ENCODE measurements around the gene FAM156A.
"Not testable (repeated sequence)": the region's sequence is repeated elsewhere in the genome, so short reads cannot be mapped to it uniquely, and the experiment has no call there.

Gene FAM156A

DNA sequence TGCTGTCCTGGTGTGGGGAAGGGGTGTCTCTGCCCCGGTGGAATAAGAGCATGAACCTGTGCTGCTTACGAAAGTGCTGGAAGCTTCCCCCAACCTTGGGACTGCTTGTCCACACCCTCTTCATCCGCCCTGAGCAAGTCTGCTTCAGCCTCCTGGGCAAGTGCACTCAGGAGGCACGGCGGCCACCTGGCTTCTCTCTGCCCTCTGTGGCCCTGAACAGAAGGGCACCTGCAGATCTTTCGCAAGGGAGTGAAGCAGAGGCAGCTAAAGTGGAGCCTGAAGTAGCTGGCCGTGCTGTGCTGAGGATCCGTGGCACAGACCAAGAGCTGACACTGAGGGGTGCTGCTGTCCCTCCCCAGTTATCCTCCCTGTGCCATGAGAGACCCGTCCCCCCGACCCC lies 9.6 kb upstream of the FAM156A start:
- H3K27ac ChIP-seq; DNase-seq (ENCODE audit: low read depth, low spot score): not testable (repeated sequence)

DNA sequence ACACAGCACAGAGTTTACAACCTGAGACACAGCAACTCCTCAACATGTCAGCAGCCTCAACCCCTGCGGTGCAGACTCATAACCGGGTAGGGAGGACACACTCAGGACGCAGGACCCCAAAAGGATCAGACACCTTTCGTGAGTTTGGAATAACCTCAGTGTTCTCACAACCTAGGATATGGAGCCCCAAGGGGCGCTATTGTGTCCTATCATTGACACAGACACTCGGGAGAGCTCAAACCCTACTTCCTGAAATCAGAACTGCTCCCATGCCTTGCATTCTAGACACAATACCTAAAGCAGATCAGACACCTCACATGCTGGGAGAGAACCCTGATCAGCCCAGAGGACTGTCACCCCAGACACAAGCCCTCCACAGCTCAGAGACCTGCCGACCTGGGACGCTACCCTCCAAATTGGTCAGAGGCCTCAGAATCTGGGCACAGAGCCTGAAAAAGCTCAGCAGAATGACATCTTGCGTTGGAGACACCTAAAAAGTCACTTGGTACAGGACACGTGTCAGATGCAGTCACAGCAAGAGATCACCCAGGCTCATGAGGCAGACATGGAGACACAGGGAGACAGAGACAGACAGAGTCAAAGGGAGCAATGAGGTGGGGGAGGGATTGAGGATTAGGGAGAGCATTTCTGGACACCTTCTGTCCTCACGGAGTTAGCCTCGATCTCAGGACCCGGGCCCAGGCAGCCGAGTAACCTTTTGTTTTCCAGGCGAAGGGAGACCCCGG lies 8.8 kb upstream of the FAM156A start:
- not testable (repeated sequence) for DNase-seq (ENCODE audit: low read depth, low spot score); H3K27ac ChIP-seq

DNA sequence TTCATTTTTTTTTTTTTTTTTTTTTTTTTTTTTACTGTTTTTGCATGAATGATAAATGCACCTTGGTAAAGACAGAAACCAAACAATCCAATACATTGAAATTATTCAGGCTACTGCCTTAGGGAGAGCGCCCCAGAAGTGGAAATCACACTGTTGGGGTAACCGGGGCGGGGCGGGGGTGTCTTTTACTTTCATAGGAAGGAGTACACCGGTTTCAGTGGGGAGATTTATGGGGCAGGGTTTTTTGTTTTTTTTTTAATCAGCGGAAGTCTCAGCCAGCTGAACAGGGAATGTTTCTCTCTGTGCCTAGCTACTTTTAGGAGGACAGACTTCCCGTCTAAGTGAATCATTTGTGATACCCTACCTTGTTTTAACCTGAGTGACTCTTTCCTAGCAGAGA lies 643 bp upstream of the FAM156A start:
- not testable (repeated sequence) for DNase-seq (ENCODE audit: low read depth, low spot score); H3K27ac ChIP-seq

DNA sequence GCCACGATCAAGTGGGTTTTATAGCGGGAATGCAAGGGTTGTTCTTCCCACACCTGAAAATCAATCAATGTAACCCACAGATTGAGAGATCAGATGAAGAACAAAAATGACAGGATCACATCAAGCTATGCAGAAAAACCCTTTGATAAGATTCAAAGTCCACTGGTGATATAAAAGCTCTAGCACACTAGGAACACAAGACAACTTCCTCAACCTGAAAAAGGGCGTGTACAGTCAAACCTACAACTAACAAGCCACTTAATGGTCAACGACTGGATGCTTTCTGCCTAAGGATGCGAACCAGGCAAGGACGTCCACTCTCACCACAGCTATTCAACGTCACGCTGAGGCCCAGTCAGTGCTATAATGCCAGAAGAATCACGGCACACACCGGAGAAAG lies 8.4 kb downstream of the FAM156A start:
- not testable (repeated sequence) for H3K27ac ChIP-seq; DNase-seq (ENCODE audit: low read depth, low spot score)

GRCh38 chrX:52949325-52949724 lies 9.0 kb downstream of the FAM156A start:
- not testable (repeated sequence) for H3K27ac ChIP-seq; DNase-seq (ENCODE audit: low read depth, low spot score)

- not testable (repeated sequence) for DNase-seq (ENCODE audit: low read depth, low spot score); H3K27ac ChIP-seq
These were observed 10.1 kb downstream of the FAM156A start for GRCh38 chrX:52948265-52948664.

DNA sequence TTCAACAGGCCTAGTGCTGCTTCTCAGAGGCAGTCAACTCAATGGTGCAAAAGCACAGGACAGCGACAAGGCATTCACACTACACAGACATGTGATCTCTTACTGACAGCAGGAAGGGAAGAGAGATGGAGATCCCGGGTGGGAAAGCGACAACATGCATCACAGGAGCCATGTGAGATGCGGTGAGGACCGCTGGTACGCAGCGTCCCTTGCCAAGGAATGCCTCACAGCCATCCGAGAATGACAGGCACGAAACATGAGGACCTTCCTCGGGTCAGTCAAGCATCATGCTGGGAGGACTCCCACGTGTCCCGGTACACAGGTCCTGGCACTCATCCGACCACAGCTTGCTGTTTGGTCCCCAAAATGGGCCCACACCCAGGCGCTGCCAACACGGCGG lies 10.8 kb downstream of the FAM156A start:
- not testable (repeated sequence) for H3K27ac ChIP-seq; DNase-seq (ENCODE audit: low read depth, low spot score)

- not testable (repeated sequence) for DNase-seq (ENCODE audit: low read depth, low spot score)
These were observed 12.4 kb downstream of the FAM156A start for GRCh38 chrX:52945838-52946494.

DNA sequence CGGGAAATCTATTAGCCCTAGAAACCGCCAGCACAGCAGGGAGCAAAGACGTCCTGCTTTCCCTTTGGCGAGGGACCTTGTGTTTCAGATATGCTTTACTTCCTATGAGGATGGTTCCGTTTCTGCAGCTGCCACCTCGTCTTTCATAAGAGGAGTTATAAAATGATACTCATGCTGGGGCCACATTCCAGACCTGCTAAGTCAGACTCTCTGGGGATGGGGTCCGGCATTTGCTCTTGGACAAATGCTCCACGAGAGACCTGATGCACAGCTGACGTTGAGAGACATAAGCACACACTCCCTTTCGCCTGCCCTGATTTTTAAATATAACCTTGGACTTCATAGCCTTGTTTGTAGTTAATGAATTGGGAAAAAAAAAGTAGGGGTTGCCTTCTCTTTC lies 16.6 kb downstream of the FAM156A start:
- not testable (repeated sequence) for H3K27ac ChIP-seq; DNase-seq (ENCODE audit: low read depth, low spot score)

More at GRCh38 chrX:52945838-52946494, 12.4 kb downstream of the FAM156A start:
- not testable (repeated sequence) for H3K27ac ChIP-seq

GRCh38 chrX:52940704-52941103 lies 17.6 kb downstream of the FAM156A start:
- H3K27ac ChIP-seq; DNase-seq (ENCODE audit: low read depth, low spot score): not testable (repeated sequence)

DNA sequence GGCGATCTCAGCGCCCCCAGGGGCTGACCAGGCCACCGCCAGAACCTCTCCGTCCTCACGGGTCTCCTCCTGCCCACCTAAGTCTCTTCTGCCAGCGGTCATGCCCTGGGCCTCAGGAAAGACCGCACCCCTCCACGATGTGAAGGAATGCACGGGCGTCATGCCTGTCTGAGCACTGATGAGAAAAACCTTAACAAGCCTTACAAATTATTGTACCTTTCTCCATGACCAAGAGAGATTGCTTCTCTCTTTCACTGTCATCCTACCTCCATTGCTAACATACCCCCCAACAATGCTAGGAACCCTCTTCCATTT lies 22.9 kb downstream of the FAM156A start:
- peak overlapping the region; percentile 86 for H3K27ac ChIP-seq
- DNase-seq (ENCODE audit: low read depth, low spot score), result not testable (repeated sequence)

DNA sequence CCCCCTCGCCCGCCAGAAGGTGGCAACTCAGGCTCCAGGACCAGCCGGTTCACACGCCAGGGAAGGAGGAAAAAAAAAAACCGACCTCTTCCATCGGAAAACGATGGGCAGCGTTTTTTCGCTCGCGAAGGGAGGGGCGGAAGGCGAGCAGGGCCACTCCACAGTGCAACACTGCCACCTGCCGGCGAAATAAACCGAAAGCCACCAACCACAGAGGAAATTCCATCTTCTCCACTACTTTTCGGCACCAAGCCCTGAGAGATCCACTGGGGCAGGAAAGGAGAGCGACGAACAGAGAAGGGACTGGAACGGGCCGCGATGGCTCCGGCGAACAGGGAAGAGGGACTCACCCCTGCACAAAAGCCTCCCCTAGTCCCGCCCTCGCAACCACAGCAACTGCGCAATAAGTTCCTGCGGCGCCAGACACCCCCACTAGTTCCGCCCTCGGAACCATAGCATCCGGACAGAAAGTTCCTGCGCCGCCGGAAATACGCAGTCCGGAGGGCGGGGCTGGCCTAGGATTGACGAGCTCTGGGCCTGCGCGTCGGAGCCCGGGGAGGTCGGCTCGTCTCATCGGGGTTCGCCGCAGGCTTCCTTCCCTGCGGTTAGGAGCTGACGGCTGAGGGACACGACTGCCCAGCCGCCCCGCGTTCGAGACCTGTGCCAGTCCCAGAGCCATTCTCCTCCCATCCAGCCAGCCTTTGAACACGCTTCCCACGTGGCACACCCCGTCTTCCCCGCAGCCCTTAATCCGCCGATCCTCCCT lies 23.4 kb downstream of the FAM156A start:
- peak overlapping the region; percentile 86 for H3K27ac ChIP-seq
- no peak for DNase-seq (ENCODE audit: low read depth, low spot score)

GRCh38 chrX:52933976-52934703 lies 24.2 kb downstream of the FAM156A start:
- DNase-seq (ENCODE audit: low read depth, low spot score), result no peak
- H3K27ac ChIP-seq, result peak overlapping the region; percentile 86

- no peak overlapping the region for H3K27ac ChIP-seq
- no peak for DNase-seq (ENCODE audit: low read depth, low spot score)
These were observed 25.1 kb downstream of the FAM156A start for GRCh38 chrX:52933213-52933612.

DNA sequence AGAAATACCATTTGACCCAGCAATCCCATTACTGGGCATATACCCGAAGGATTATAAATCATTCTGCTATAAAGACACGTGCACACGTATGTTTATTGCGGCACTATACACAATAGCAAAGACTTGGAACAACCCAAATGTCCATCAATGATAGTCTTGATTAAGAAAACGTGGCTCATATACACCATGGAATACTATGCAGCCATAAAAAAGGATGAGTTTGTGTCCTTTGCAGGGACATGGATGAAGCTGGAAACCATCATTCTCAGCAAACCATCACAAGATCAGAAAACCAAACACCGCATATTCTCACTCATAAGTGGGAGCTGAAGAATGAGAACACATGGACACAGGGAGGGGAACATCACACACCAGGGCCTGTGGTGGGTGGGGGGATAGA lies 28.1 kb downstream of the FAM156A start:
- not testable (repeated sequence) for H3K27ac ChIP-seq; DNase-seq (ENCODE audit: low read depth, low spot score)

- peak overlapping the region; percentile 47 for H3K27ac ChIP-seq
- no peak for DNase-seq (ENCODE audit: low read depth, low spot score)
These were observed 34.5 kb downstream of the FAM156A start for GRCh38 chrX:52923781-52924241.

- not testable (repeated sequence) for H3K27ac ChIP-seq; DNase-seq (ENCODE audit: low read depth, low spot score)
These were observed 43.6 kb downstream of the FAM156A start for GRCh38 chrX:52914704-52915103.

GRCh38 chrX:52913681-52914080 lies 44.6 kb downstream of the FAM156A start:
- not testable (repeated sequence) for DNase-seq (ENCODE audit: low read depth, low spot score); H3K27ac ChIP-seq

DNA sequence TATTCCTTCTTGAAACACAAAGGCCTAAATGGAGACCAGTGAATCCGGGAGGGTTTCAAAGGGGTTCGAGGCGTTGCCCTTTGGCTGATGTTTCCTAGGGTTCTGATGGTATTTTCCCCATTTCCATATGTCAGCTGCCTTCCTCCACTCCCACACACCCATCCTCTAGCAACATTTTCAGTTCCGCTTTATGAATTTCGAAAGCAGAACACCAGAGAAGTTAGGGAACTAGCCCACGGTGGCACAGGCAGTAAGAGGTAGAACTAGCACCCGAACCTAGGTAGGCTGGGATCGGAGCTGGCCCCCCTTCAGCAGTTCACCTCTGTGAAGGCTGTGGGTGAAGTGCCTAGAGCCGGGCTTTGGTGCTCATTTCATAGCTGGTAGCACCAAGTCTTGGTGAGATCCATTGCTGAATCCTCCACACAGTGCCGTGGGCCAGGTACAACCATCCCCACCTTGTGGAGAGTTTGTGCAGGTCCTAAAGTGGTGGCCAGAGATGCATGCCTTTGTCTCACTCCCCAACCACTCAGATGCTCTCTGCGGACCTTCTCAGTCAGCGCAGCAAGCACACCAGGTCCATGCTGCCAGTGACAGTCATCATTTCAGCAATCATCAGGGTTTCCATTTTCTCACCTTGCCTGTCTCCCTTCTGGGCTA lies 48.9 kb downstream of the FAM156A start:
- H3K27ac ChIP-seq; DNase-seq (ENCODE audit: low read depth, low spot score): not testable (repeated sequence)

DNA sequence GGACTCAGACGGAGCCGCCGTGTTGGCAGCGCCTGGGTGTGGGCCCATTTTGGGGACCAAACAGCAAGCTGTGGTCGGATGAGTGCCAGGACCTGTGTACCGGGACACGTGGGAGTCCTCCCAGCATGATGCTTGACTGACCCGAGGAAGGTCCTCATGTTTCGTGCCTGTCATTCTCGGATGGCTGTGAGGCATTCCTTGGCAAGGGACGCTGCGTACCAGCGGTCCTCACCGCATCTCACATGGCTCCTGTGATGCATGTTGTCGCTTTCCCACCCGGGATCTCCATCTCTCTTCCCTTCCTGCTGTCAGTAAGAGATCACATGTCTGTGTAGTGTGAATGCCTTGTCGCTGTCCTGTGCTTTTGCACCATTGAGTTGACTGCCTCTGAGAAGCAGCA lies 50.4 kb downstream of the FAM156A start:
- not testable (repeated sequence) for DNase-seq (ENCODE audit: low read depth, low spot score); H3K27ac ChIP-seq
